K562 treated with DMSO at 1 percent for 24 hours (cell line): ENCODE data around the gene RIOK1. TPM values are rescaled to one million over a fixed set of nuclear protein-coding genes. Genes with fewer than 3 reads are reported as not detected.

ENCODE experiments used
- total RNA-seq: library from RNA; unstranded; fragments of 300-600 nt; gene quantifications from 2 replicates; pipeline ENCODE4 v1.2.3, GENCODE V29; 2022; ENCODE audit warnings: low read depth; ENCODE audit not compliant: insufficient read depth

Gene RIOK1
- 17.6 and 19.6 TPM in 2 replicates for total RNA-seq

DNA sequence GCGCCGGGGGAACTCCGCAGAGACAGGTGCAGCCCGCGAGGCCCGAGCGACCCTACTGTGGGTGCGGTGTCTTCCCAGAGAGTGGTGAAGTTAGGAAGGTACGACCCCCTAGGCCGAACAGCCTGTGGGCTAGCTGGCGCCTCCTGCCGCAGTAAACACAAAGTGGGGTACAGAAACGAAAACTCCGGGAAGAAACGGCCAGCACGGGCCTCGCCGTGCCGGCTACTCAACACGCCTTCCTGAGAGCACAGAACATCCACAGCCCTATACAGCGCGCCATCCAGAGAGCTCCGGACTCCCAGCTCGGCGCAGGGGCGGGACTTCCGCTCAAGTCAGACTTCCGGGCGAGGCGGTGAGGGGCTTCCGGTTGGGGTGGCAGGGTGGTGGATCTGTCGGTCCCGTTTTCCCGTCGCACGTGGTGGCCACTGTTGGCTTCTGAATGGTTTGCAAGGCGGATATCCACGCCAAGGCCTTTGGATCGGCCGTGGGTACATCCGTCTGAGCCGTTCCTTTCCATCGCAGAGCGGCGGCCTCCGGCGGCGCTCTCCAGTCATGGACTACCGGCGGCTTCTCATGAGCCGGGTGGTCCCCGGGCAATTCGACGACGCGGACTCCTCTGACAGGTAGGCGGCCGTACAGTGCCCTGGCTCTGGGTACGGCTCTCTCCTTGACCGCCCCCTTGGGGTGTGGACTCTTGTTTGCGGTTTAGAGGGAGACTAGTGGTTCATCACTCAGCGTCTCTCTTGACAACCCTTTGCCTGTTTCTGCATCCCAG lies at the start of gene RIOK1, which contains the start of gene CAGE1:
Gene RIOK1, plus strand, starts transcription at position 358 of the 775 bp plus-strand sequence. Its CDS starts 195 bp downstream, at position 553.
Gene CAGE1, minus strand, starts transcription at position 292 of the 775 bp plus-strand sequence. CDS start 2,569 bp downstream, outside the sequence.

Other genes starting within 250 kb of the RIOK1 start
- gene SSR1, start 76.6 kb upstream of the RIOK1 start, total RNA-seq: 74.6 and 80.6 TPM in 2 replicates
- gene CAGE1, start 66 bp upstream of the RIOK1 start, total RNA-seq: not detected in 2 replicates
- gene DSP, start 151.9 kb downstream of the RIOK1 start, total RNA-seq: 0.06 TPM in 1 of 2 replicates, not detected in the other
- gene SNRNP48, start 200.4 kb downstream of the RIOK1 start, total RNA-seq: 8.9 and 11.3 TPM in 2 replicates